Liver (tissue), 3 donors: ENCODE results near the gene WNK1.

Source experiments
- ATF3 ChIP-seq: IDR thresholded peaks from 2 replicates; pipeline ENCODE4 v1.6.1; 2016; ENCODE audit warnings: antibody characterized with exemption
- CTCF ChIP-seq: fragments of 150-350 bp; IDR thresholded peaks from 2 replicates; pipeline ENCODE4 v1.5.1; 2017; ENCODE audit warnings: improper control_type of control experiment, low read depth, low read length; ENCODE audit not compliant: missing input control
- donor health status: healthy.
- donor health status: healthy.

DNA sequence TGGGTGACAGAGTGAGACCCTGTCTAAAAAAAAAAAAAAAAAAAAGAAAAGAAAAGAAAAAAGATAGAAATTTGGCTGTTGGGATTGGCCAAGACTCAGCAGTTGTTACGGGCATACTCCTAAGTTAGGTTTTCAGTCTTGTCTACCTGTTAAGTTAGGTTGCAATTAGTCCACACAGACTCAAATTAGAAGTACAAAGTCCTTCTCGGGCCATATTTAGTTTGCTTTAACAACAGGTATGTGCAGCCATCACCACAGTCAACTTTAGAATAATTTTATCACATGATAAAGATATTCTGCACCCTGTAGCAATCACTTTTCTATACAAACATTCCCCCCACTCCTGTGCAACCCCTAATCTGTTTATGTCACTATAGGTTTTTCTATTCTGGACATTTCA lies 85.2 kb downstream of the WNK1 start:
- TF ChIP-seq CTCF (no peak), ATF3 (no peak)
